Naive thymus-derived CD8-positive, alpha-beta T cell (primary cell): ENCODE measurements around the gene DHX16. TPM values are rescaled to one million over a fixed set of nuclear protein-coding genes. Genes with fewer than 3 reads are reported as not detected.
A peak's percentile ranks its signal among the peaks of the same experiment; 100 is the strongest.
"Not testable (repeated sequence)": the region's sequence is repeated elsewhere in the genome, so short reads cannot be mapped to it uniquely, and the experiment has no call there.

Experiments used
- ATAC-seq, 2 donors: fragments of 150-1000 bp; cut with Tn5 transposase in 1 of 2; sonication (Bioruptor Pico), chemical (Tn5 transposase) in 1 of 2; 1 replicate in 1 of 2; 2 replicates in 1 of 2; pipeline ENCODE4 v1.10.0; 2021; ENCODE audit warnings: mild to moderate bottlenecking in 2 of 2, moderate library complexity in 2 of 2
- POLR2A ChIA-PET: fragments of 350-600 bp; sonication (Branson Sonifier 250); formaldehyde crosslinking; loops from one replicate; lab custom pipeline; 2021; ENCODE audit warnings: antibody characterized with exemption; lab: Charles Lee
- DNase-seq, 10 donors: peaks; one replicate each; pipeline versions ENCODE4 v3.0.0 to v3.0.0-alpha.2; 2020 to 2022
- H3K27ac Mint-ChIP-seq, 10 donors: one replicate each; pipeline ENCODE4 v1.8.0; 2020 to 2022; ENCODE audit warnings: mild to moderate bottlenecking in 10 of 10, mixed read lengths in 10 of 10, moderate library complexity in 4 of 10, inconsistent platforms in 1 of 10
- H3K27me3 Mint-ChIP-seq, 5 donors: one replicate each; pipeline ENCODE4 v1.8.0; 2021 to 2022; ENCODE audit warnings: mixed read lengths in 5 of 5
- H3K36me3 Mint-ChIP-seq, 3 donors: one replicate each; pipeline ENCODE4 v1.8.0; 2020 to 2022; ENCODE audit warnings: mixed read lengths in 3 of 3, mild to moderate bottlenecking in 2 of 3, inconsistent platforms in 1 of 3
- H3K4me1 Mint-ChIP-seq, 4 donors: one replicate each; pipeline ENCODE4 v1.8.0; 2021 to 2022; ENCODE audit warnings: mixed read lengths in 4 of 4
- H3K4me3 Mint-ChIP-seq, 10 donors: one replicate each; pipeline ENCODE4 v1.8.0; 2020 to 2022; ENCODE audit warnings: mild to moderate bottlenecking in 10 of 10, mixed read lengths in 10 of 10, moderate library complexity in 6 of 10, inconsistent platforms in 1 of 10
- H3K9me3 Mint-ChIP-seq, 9 donors: one replicate each; pipeline ENCODE4 v1.8.0; 2020 to 2022; ENCODE audit warnings: mixed read lengths in 9 of 9, mild to moderate bottlenecking in 3 of 9, inconsistent platforms in 1 of 9, moderate library complexity in 1 of 9
- polyA plus RNA-seq, 3 donors: library from polyadenylated mRNA; unstranded; fragments of 300-500 nt; fragmentation: Illumina TruSeq; gene quantifications; one replicate each; pipeline ENCODE4 v1.2.3, GENCODE V29; 2021
- total RNA-seq, 8 experiments: library from RNA in 2 of 8; stranded (reverse) in 2 of 8; gene quantifications; one replicate each; pipeline ENCODE4 v1.2.3 and lab custom pipeline; 2021 to 2026

The DHX16 gene
- total RNA-seq (10 to 100 TPM; 42.1 to 45.6 TPM), polyA plus RNA-seq (10 to 100 TPM; 17.7 to 31.2 (median 18.7) TPM), total RNA-seq (lab: John Stamatoyannopoulos, UW) (84.7 to 136 (median 104) reads per million in 6 experiments)

GRCh38 chr6:30672445-30673253 lies at the start of gene DHX16:
TSS of gene DHX16 (minus strand) at chr6:30673006. CDS start at chr6:30672841, 165 bp downstream.
- ATAC-seq (peak; percentile 80 to 85), DNase-seq (peak; percentile 76 to 94 (median 86))
- POLR2A ChIA-PET: interaction anchor here (0.7 to 15.2 kb wide), 18 partner anchors 10 to 243 kb away, joined by 3 to 594 read pairs (median 3); partner anchors contain the start of genes C6orf136, GNL1, MDC1 and MRPS18B
- Mint-ChIP-seq H3K4me1 (peaks cover 23 to 46% (median 41%) of the 10 kb centered on the region in 4 donors), H3K4me3 (peak within 1 kb of the TSS; percentile 76 to 95 (median 90)), H3K36me3 (peaks cover 7 to 49% (median 12%) of the 10 kb centered on the region in 3 donors), H3K9me3 (no peaks in the 10 kb centered on the region), H3K27me3 (no peaks in the 10 kb centered on the region), H3K27ac (peak within 1 kb of the TSS; percentile 74 to 96 (median 90))

GRCh38 chr6:30722025-30722279 lies 49.1 kb upstream of the DHX16 start:
- not testable (repeated sequence) for H3K9me3 Mint-ChIP-seq, DNase-seq, ATAC-seq, H3K27me3 Mint-ChIP-seq
- Mint-ChIP-seq H3K36me3 (peaks cover 0 to 42% (median 15%) of the 10 kb centered on the region in 3 donors), H3K27ac (peak overlapping the region; percentile 82 to 99 (median 92)), H3K4me1 (peaks cover 30 to 72% (median 67%) of the 10 kb centered on the region in 4 donors), H3K4me3 (peak overlapping the region; percentile 87 to 99 (median 98))
- POLR2A ChIA-PET: interaction anchor here (0.5 to 14.3 kb wide), 20 partner anchors 9 to 384 kb away, joined by 3 to 594 read pairs (median 6); partner anchors contain the start of genes C6orf136, DDR1, DHX16 and MRPS18B

GRCh38 chr6:30721198-30722024 lies 48.6 kb upstream of the DHX16 start:
- Mint-ChIP-seq H3K9me3 (no peaks in the 10 kb centered on the region), H3K36me3 (peaks cover 0 to 39% (median 15%) of the 10 kb centered on the region in 3 donors), H3K27ac (peak overlapping the region; percentile 82 to 99 (median 96)), H3K27me3 (no peaks in the 10 kb centered on the region), H3K4me1 (peaks cover 33 to 74% (median 71%) of the 10 kb centered on the region in 4 donors), H3K4me3 (peak overlapping the region; percentile 87 to 99 (median 98))
- POLR2A ChIA-PET: interaction anchor here (0.5 to 14.3 kb wide), 20 partner anchors 9 to 385 kb away, joined by 3 to 594 read pairs (median 6); partner anchors contain the start of genes C6orf136, DDR1, DHX16 and MRPS18B
- DNase-seq (peak; percentile 91 to 99 (median 96)), ATAC-seq (peak; percentile 25 to 34)

- peak overlapping the region; percentile 87 to 99 (median 98) for H3K4me3 Mint-ChIP-seq
- ATAC-seq (no peak), DNase-seq (peak in 9 of 10 donors; percentile 23 to 75 (median 48))
- POLR2A ChIA-PET: interaction anchor here (1.2 to 14.3 kb wide), 9 partner anchors 10 to 229 kb away, joined by 3 to 594 read pairs (median 17); partner anchors contain the start of genes DDR1, DHX16, MRPS18B and NRM
- H3K27me3 Mint-ChIP-seq: no peaks in the 10 kb centered on the region
- H3K36me3 Mint-ChIP-seq: peaks cover 0 to 36% (median 15%) of the 10 kb centered on the region in 3 donors
- H3K27ac Mint-ChIP-seq: peak overlapping the region; percentile 82 to 99 (median 96)
- peaks cover 36 to 79% (median 72%) of the 10 kb centered on the region in 4 donors for H3K4me1 Mint-ChIP-seq
- no peaks in the 10 kb centered on the region for H3K9me3 Mint-ChIP-seq
Measured at GRCh38 chr6:30720738-30721197, 48.0 kb upstream of the DHX16 start.

- Mint-ChIP-seq H3K36me3 (peaks cover 0 to 36% (median 13%) of the 10 kb centered on the region in 3 donors), H3K27me3 (no peaks in the 10 kb centered on the region), H3K27ac (peak within 1 kb of the TSS; percentile 82 to 99 (median 96)), H3K9me3 (no peaks in the 10 kb centered on the region), H3K4me1 (peaks cover 36 to 76% (median 68%) of the 10 kb centered on the region in 4 donors), H3K4me3 (peak within 1 kb of the TSS; percentile 87 to 99 (median 98))
- ATAC-seq (peak; percentile 66 to 68), DNase-seq (peak; percentile 88 to 96 (median 94))
- POLR2A ChIA-PET: interaction anchor here (0.5 to 14.3 kb wide), 10 partner anchors 11 to 229 kb away, joined by 3 to 594 read pairs (median 14); partner anchors contain the start of genes DDR1, DHX16, MRPS18B and NRM
Measured at GRCh38 chr6:30719791-30720737, 47.3 kb upstream of the DHX16 start, which contains the start of gene TUBB. TSS of gene TUBB (plus strand) at chr6:30720352. CDS start at chr6:30720507, 155 bp downstream.

DNA sequence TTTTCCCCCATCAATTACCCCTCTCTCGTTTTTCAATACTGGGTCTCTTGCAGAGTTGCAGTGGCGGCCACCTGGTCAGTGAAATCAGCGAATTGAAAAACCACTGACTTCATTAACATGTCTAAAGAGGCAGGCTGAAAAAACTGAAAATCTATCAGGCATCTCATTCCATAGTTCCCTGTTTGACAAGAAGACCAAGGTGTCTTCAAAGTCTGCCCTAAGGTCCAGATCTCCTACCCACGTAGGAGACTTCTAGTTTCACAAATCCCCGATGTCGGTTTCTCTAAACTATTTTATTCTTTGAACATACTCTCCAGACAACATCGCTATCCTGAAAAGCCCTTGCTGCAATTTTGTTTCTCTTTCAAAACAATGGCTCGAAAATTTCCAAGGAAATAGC lies 46.5 kb upstream of the DHX16 start:
- Mint-ChIP-seq H3K27ac (peak overlapping the region; percentile 82 to 99 (median 96)), H3K9me3 (no peaks in the 10 kb centered on the region), H3K4me3 (peak overlapping the region; percentile 87 to 99 (median 98)), H3K27me3 (no peaks in the 10 kb centered on the region), H3K4me1 (peaks cover 38 to 73% (median 67%) of the 10 kb centered on the region in 4 donors), H3K36me3 (peaks cover 0 to 35% (median 16%) of the 10 kb centered on the region in 3 donors)
- no peak for DNase-seq
- POLR2A ChIA-PET: interaction anchor here (0.9 to 14.3 kb wide), 6 partner anchors 11 to 228 kb away, joined by 3 to 594 read pairs (median 27); partner anchors contain the start of genes DHX16, MRPS18B, NRM and PPP1R10
- no peak for ATAC-seq

GRCh38 chr6:30717845-30718720 lies 45.3 kb upstream of the DHX16 start:
- not testable (repeated sequence) for H3K27me3 Mint-ChIP-seq, H3K9me3 Mint-ChIP-seq, DNase-seq, ATAC-seq
- Mint-ChIP-seq H3K27ac (peak overlapping the region; percentile 97 to 100 (median 99)), H3K4me1 (peaks cover 36 to 60% (median 57%) of the 10 kb centered on the region in 4 donors), H3K4me3 (peak overlapping the region; percentile 87 to 99 (median 97)), H3K36me3 (peaks cover 0 to 35% (median 17%) of the 10 kb centered on the region in 3 donors)
- POLR2A ChIA-PET: interaction anchor here (0.5 to 14.3 kb wide), 22 partner anchors 12 to 376 kb away, joined by 3 to 594 read pairs (median 5); partner anchors contain the start of genes ABCF1, DHX16, GNL1 and MRPS18B

DNA sequence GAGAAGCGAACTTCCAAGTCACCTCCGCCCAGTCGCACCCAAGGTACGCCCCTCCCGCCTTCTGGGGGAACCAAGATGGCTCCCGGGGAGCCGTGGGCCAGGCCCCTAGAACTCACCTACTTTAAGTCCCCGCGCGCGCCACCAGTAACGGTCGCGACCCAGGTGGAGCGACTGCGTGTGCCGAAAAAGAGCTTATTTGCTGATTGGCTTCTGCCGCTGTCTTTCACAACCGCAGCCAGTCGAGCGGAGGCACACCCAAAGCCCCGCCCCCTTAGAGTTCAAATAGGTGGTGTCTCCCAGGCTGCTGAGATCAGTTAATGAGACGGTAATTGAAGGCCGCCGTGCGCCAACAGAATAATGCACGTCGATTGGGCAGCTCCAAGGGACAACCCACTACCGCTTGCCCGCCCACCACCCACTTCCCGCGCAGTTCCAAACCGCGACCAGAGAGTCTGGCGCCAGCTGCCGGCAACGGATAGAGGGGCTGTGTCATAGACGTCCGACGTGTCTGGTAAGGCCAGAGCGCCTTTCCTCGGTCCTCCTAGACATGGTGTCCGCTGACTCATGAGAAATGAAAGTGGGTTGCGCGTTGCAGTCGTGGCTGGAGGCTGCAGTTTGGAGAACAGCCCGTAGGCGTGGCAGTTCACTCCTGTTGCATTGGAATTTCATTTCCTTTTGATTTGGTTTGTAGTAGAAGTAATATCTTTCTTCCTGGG lies 44.5 kb upstream of the DHX16 start, which contains the start of gene MDC1:
TSS of gene MDC1 (minus strand) at position 153 of the 716 bp plus-strand sequence. CDS start 2,106 bp downstream, outside the sequence.
- H3K4me3 Mint-ChIP-seq: peak within 1 kb of the TSS; percentile 87 to 99 (median 97)
- no peaks in the 10 kb centered on the region for H3K9me3 Mint-ChIP-seq
- no peaks in the 10 kb centered on the region for H3K27me3 Mint-ChIP-seq
- POLR2A ChIA-PET: interaction anchor here (0.5 to 14.3 kb wide), 26 partner anchors 12 to 651 kb away, joined by 3 to 594 read pairs (median 4); partner anchors contain the start of genes ABCF1, DHX16, GNL1 and MRPS18B
- DNase-seq (peak; percentile 91 to 100 (median 98)), ATAC-seq (peak; percentile 75 to 80)
- peaks cover 0 to 35% (median 19%) of the 10 kb centered on the region in 3 donors for H3K36me3 Mint-ChIP-seq
- peaks cover 33 to 59% (median 57%) of the 10 kb centered on the region in 4 donors for H3K4me1 Mint-ChIP-seq
- H3K27ac Mint-ChIP-seq: peak within 1 kb of the TSS; percentile 97 to 100 (median 99)

DNA sequence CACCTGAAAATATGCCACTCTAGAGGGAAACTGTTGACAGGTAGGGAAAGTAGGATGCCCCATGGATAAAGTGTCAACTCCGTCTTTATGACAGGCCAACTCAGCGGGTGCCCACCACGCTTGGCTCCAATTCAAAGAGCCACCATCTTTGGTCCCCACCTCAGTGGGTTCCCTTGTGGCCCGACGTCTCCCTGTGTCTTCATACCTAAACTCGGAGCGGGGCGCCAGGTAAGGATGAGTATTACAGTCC lies 44.0 kb upstream of the DHX16 start:
- H3K36me3 Mint-ChIP-seq: peaks cover 0 to 40% (median 24%) of the 10 kb centered on the region in 3 donors

More for the DNA sequence above, 44.0 kb upstream of the DHX16 start:
- Mint-ChIP-seq H3K9me3 (no peaks in the 10 kb centered on the region), H3K27ac (peak overlapping the region; percentile 97 to 100 (median 99)), H3K4me1 (peaks cover 35 to 59% (median 57%) of the 10 kb centered on the region in 4 donors), H3K27me3 (no peaks in the 10 kb centered on the region), H3K4me3 (peak overlapping the region; percentile 87 to 99 (median 97))
- POLR2A ChIA-PET: interaction anchor here (0.6 to 14.3 kb wide), 22 partner anchors 11 to 650 kb away, joined by 3 to 594 read pairs (median 5); partner anchors contain the start of genes ABCF1, DHX16, GNL1 and MRPS18B
- DNase-seq: no peak
- ATAC-seq: no peak
